ENCODE measurements around the gene TP53INP2. TPM values are rescaled to one million over a fixed set of nuclear protein-coding genes. Genes with fewer than 3 reads are reported as not detected.

TP53INP2 gene
- total and polyA plus RNA-seq, 2 donors from 2014 or later = 23.3 to 31.9 TPM

DNA sequence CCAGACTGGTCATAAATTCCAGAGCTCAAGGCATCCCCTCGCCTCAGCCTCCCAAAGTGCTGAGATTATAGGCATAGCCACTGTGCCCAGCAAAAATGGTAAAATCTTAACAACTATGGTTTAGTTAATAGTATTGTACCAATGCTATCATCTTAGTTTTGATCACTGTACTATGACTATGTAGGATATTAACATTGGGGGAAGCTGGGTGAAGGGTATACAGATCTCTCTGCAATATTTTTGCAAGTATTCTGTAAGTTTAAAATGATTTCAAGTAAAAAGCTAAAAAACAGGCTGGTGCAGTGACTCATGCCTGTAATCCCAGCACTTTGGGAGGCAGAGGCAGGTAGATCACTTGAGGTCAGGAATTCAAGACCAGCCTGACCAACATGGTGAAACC lies 35.0 kb upstream of the TP53INP2 start:
- DNase-seq = no peak
- Histone ChIP-seq H3K27me3 (ENCODE audit: control insufficient read depth, insufficient read depth, low read length) (no peaks in the 10 kb centered on the region), H3K4me1 (ENCODE audit: control insufficient read depth in 2 of 3, insufficient read depth in 2 of 3, low read depth in 1 of 3, low read length in 3 of 3) (no peaks in the 10 kb centered on the region), H3K9me3 (ENCODE audit: control insufficient read depth in 2 of 3, insufficient read depth in 1 of 3, low read length in 3 of 3) (no peaks in the 10 kb centered on the region), H3K27ac (ENCODE audit: low read depth in 2 of 2, low read length in 2 of 2) (no peak overlapping the region), H3K36me3 (ENCODE audit: control insufficient read depth in 2 of 3, insufficient read depth in 3 of 3, low read length in 3 of 3) (no peaks in the 10 kb centered on the region), H3K4me3 (ENCODE audit: low read length in 3 of 3) (no peak overlapping the region), H3K9ac (ENCODE audit: low read length in 3 of 3) (no peak overlapping the region)
- TF ChIP-seq, protein P1, sequence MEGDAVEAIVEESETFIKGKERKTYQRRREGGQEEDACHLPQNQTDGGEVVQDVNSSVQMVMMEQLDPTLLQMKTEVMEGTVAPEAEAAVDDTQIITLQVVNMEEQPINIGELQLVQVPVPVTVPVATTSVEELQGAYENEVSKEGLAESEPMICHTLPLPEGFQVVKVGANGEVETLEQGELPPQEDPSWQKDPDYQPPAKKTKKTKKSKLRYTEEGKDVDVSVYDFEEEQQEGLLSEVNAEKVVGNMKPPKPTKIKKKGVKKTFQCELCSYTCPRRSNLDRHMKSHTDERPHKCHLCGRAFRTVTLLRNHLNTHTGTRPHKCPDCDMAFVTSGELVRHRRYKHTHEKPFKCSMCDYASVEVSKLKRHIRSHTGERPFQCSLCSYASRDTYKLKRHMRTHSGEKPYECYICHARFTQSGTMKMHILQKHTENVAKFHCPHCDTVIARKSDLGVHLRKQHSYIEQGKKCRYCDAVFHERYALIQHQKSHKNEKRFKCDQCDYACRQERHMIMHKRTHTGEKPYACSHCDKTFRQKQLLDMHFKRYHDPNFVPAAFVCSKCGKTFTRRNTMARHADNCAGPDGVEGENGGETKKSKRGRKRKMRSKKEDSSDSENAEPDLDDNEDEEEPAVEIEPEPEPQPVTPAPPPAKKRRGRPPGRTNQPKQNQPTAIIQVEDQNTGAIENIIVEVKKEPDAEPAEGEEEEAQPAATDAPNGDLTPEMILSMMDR (IDR thresholded peaks at IDR 0.05; ENCODE audit: borderline replicate concordance, extremely low read depth, insufficient read depth) = no peak
- intact Hi-C loops (cut with DNase I) = no loop called here
- FAIRE-seq = no peak

DNA sequence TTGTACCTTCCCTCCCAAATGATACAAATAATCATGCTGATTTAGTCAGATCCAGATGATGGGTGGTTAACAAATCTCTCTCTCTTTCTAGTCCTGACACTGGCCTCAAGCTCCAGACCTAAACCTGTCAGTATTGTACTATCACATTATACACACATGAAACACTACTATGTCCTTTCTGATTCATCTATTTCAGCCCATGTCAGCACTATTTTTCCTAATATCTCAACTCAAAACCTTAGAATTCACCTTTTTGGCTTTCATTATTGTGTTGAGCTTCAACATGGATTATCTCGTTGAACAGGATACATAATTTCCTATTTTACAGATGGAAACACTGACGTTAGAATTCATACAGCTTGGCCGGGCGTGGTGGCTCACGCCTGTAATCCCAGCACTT lies 30.7 kb upstream of the TP53INP2 start:
- no peaks in the 10 kb centered on the region for H3K27me3 ChIP-seq (ENCODE audit: control insufficient read depth, insufficient read depth, low read length)
- peaks cover 0 to 8% (median 0%) of the 10 kb centered on the region in 3 donors for H3K4me1 ChIP-seq (ENCODE audit: control insufficient read depth in 2 of 3, insufficient read depth in 2 of 3, low read depth in 1 of 3, low read length in 3 of 3)
- H3K36me3 ChIP-seq (ENCODE audit: control insufficient read depth in 2 of 3, insufficient read depth in 3 of 3, low read length in 3 of 3) = no peaks in the 10 kb centered on the region
- H3K9me3 ChIP-seq (ENCODE audit: control insufficient read depth in 2 of 3, insufficient read depth in 1 of 3, low read length in 3 of 3) = no peaks in the 10 kb centered on the region
- no peak overlapping the region for H3K4me3 ChIP-seq (ENCODE audit: low read length in 3 of 3)
- DNase-seq (no peak), FAIRE-seq (no peak)
- H3K27ac ChIP-seq (ENCODE audit: low read depth in 2 of 2, low read length in 2 of 2) = no peak overlapping the region
- intact Hi-C loops (cut with DNase I) = no loop called here
- no peak overlapping the region for H3K9ac ChIP-seq (ENCODE audit: low read length in 3 of 3)
- TF ChIP-seq, protein P1 (IDR thresholded peaks at IDR 0.05; ENCODE audit: borderline replicate concordance, extremely low read depth, insufficient read depth) = no peak

DNA sequence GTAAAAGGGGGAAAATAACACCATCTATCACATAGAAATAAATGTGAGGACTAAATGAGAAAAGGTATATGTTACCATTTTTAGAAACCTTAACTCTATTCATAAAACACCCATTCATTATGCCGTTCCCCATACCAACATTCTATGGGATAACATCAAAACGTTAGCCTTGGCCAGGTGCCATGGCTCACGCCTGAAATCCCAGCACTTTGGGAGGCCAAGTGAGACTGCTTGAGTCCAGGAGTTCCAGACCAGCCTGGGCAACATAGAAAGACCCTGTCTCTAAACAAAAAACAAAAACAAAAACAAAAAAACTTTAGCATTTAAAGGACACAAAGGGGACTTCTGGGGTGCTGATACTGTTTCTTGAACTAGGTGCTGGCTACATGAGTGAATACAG lies 28.6 kb upstream of the TP53INP2 start:
- H3K27me3 ChIP-seq (ENCODE audit: control insufficient read depth, insufficient read depth, low read length) = no peaks in the 10 kb centered on the region
- peak in 1 of 5 donors; percentile 12 for DNase-seq
- no peak overlapping the region for H3K4me3 ChIP-seq (ENCODE audit: low read length in 3 of 3)
- FAIRE-seq = no peak
- H3K4me1 ChIP-seq (ENCODE audit: control insufficient read depth in 2 of 3, insufficient read depth in 2 of 3, low read depth in 1 of 3, low read length in 3 of 3) = peaks cover 0 to 8% (median 0%) of the 10 kb centered on the region in 3 donors
- no peak overlapping the region for H3K27ac ChIP-seq (ENCODE audit: low read depth in 2 of 2, low read length in 2 of 2)
- intact Hi-C loops (cut with DNase I) = no loop called here
- no peaks in the 10 kb centered on the region for H3K9me3 ChIP-seq (ENCODE audit: control insufficient read depth in 2 of 3, insufficient read depth in 1 of 3, low read length in 3 of 3)
- H3K9ac ChIP-seq (ENCODE audit: low read length in 3 of 3) = no peak overlapping the region
- TF ChIP-seq, protein P1 (IDR thresholded peaks at IDR 0.05; ENCODE audit: borderline replicate concordance, extremely low read depth, insufficient read depth) = no peak
- H3K36me3 ChIP-seq (ENCODE audit: control insufficient read depth in 2 of 3, insufficient read depth in 3 of 3, low read length in 3 of 3) = no peaks in the 10 kb centered on the region
